Measurements from ENCODE around the gene WDR86. TPM values are rescaled to one million over a fixed set of nuclear protein-coding genes. Genes with fewer than 3 reads are reported as not detected.

The WDR86 gene
- total and polyA plus RNA-seq, 7 experiments from 2014 or later, result 0.24 to 9.7 (median 2.3) TPM; not detected in 3

DNA sequence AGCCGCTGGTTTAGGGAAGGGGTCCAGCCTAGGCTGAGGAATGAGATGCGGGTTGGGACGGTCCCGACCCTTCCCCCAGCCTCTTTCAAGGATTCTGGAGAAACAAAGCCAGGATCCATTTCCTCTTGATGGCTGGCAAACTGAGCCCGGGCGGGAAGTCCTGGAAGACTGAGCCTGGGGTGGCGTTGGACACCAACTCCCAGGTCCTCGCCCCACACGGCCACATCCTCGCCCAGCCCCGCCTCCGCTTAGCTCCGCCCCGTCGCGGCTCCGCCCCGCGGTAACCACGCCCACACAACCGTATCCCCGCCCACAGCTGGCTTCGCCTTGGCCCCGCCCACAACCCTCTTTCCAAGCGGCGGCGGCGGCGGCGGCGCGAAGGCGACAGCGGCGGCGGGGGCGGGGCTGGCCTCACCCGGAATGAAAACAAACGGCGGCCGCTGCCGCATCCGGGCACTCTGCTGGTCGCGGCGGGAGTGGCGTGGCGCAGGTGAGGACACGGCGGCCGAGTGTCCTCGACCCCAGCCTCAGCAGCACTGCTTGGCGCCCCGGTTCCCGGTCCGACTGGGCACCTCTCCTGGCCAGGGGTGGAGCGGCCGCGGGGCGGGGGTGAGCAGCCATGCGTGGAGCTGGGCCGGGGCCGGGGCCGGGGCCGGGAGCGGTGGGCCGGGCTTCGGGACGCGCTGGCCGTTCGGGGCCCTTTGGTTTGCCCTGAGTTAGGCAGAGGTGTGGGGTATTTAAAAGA, 68.3 kb downstream of the WDR86 start, which contains the start of gene NUB1:
TSS of gene NUB1 (plus strand) at position 456 of the 745 bp plus-strand sequence. CDS start 3,538 bp downstream, outside the sequence.
- ChIA-PET POLR2A (interaction anchor here (0.6 to 4.8 kb wide), 10 partner anchors 11 to 328 kb away, joined by 3 to 32 read pairs (median 4); partner anchors contain the start of gene ABCF2), CTCF (interaction anchor here (0.6 to 4.8 kb wide), 4 partner anchors 11 to 431 kb away, joined by 3 to 13 read pairs (median 4); no protein-coding TSS in a partner anchor)
- Mint-ChIP-seq H3K4me1 (peaks cover 10 to 44% (median 33%) of the 10 kb centered on the region in 7 donors), H3K27me3 (no peaks in the 10 kb centered on the region), H3K4me3 (peak within 1 kb of the TSS; percentile 84 to 91 (median 87)), H3K36me3 (peaks cover 5 to 18% (median 14%) of the 10 kb centered on the region in 5 donors), H3K27ac (peak within 1 kb of the TSS; percentile 83 to 96 (median 90)), H3K9me3 (peaks cover 0 to 14% (median 6%) of the 10 kb centered on the region in 11 donors)
- Histone ChIP-seq H3K4me3 (ENCODE audit: low read length) (peak within 1 kb of the TSS; percentile 84), H3K27ac (ENCODE audit: low read depth, low read length) (peak within 1 kb of the TSS; percentile 88), H3K4me1 (ENCODE audit: control insufficient read depth in 2 of 2, insufficient read depth in 2 of 2, low read length in 2 of 2) (peaks cover 19 to 21% of the 10 kb centered on the region in 2 donors), H3K27me3 (ENCODE audit: control insufficient read depth in 2 of 2, insufficient read depth in 2 of 2, low read length in 2 of 2) (no peaks in the 10 kb centered on the region), H3K36me3 (ENCODE audit: control insufficient read depth in 2 of 3, insufficient read depth in 3 of 3, low read length in 3 of 3) (peaks cover 7 to 14% (median 9%) of the 10 kb centered on the region in 3 experiments), H3K9me3 (ENCODE audit: control insufficient read depth in 2 of 3, low read length in 3 of 3) (no peaks in the 10 kb centered on the region)
- ATAC-seq (peak; percentile 98), DNase-seq (peak; percentile 79 to 99 (median 90))
- intact Hi-C loops (cut with micrococcal nuclease), result loop anchor here (1.0 to 10.0 kb wide), 9 partner anchors 9 to 964 kb away; partner anchors contain the start of genes ABCB8 (in 2 of the 2), ABCF2 (in 2 of the 2), ATG9B (in 1 of the 2) and FASTK (in 1 of the 2)

DNA sequence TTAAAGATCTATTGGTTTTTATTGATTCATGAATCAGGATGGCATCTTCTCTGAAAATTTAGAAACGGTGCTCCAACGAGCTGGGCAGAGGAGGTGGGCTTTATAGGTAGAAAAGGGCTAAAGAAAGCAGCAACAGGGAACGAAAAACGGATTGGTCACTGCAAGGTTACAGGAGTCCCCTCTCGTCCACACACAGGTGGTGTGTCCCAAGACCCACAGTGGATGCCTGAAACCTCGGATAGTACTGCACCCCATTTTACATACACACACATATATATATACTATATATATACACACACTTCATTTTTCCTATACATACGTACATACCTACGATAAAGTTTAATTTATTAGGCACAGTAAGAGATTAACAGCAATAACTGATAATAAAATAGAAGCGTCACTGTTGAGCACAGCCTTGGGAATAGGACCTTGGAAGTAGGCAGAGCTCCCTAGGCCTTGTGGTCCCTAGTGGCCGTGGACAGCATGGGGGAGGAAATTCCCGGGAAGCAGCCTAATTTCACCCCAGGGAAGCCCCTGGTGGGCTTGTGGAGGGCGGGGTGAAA, 69.0 kb downstream of the WDR86 start:
- peaks cover 5 to 12% (median 9%) of the 10 kb centered on the region in 5 donors for H3K36me3 Mint-ChIP-seq
- peaks cover 19 to 21% of the 10 kb centered on the region in 2 donors for H3K4me1 ChIP-seq (ENCODE audit: control insufficient read depth in 2 of 2, insufficient read depth in 2 of 2, low read length in 2 of 2)
- peak overlapping the region; percentile 83 to 96 (median 87) for H3K27ac Mint-ChIP-seq
- H3K36me3 ChIP-seq (ENCODE audit: control insufficient read depth in 2 of 3, insufficient read depth in 3 of 3, low read length in 3 of 3), result peaks cover 3 to 8% (median 7%) of the 10 kb centered on the region in 3 experiments
- H3K27me3 ChIP-seq (ENCODE audit: control insufficient read depth in 2 of 2, insufficient read depth in 2 of 2, low read length in 2 of 2), result no peaks in the 10 kb centered on the region
- ChIA-PET POLR2A (interaction anchor here (0.6 to 4.8 kb wide), 7 partner anchors 11 to 197 kb away, joined by 3 to 32 read pairs (median 4); partner anchors contain the start of gene ABCF2), CTCF (interaction anchor here (1.0 to 4.8 kb wide), 3 partner anchors 11 to 108 kb away, joined by 3 to 13 read pairs (median 6); no protein-coding TSS in a partner anchor)
- no peak for ATAC-seq
- H3K9me3 Mint-ChIP-seq, result peaks cover 0 to 14% (median 6%) of the 10 kb centered on the region in 11 donors
- no peaks in the 10 kb centered on the region for H3K9me3 ChIP-seq (ENCODE audit: control insufficient read depth in 2 of 3, low read length in 3 of 3)
- H3K27me3 Mint-ChIP-seq, result no peaks in the 10 kb centered on the region
- no peak overlapping the region for H3K4me3 ChIP-seq (ENCODE audit: low read length)
- peak overlapping the region; percentile 83 to 91 (median 86) for H3K4me3 Mint-ChIP-seq
- peak in 2 of 9 donors; percentile 1 to 5 for DNase-seq
- peaks cover 10 to 43% (median 29%) of the 10 kb centered on the region in 7 donors for H3K4me1 Mint-ChIP-seq
- H3K27ac ChIP-seq (ENCODE audit: low read depth, low read length), result peak overlapping the region; percentile 88
- intact Hi-C loops (cut with micrococcal nuclease), result loop anchor here (1.0 to 10.0 kb wide), 9 partner anchors 9 to 964 kb away; partner anchors contain the start of genes ABCB8 (in 2 of the 2), ABCF2 (in 2 of the 2), ATG9B (in 1 of the 2) and FASTK (in 1 of the 2)

DNA sequence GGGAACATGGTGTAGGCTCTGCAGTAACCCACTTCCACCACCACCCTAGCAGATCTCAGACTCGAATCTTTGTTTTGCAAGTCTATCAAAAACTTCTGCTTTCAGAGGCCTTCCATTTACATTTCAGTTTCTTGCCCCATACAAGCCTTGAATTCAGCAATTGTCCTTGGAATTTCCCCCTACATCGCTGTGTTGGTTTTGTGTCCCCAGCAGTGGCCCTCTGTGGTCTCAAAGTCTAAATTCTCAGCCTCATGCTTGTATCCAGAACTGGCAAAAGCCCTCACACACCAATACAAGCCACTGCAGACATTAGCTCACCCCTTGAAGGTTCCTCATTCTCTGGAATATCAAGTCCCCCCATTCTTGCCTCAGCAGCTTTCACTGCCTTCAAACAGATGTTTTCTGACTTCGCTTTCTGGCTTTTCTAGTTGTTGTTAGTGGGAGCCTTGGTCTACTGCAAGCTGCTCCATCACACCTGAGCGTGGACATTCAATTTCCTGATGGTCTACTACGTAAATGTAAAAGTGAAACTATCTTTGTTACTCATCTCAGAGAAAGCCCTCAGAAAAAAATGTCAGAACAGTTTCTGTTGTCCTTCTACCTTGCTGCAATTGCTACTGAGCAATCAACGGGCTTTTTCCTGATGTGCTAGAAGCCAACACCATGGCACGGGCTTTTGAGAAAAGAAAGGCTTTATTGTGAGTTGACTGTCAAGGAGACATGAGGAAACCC, 70.0 kb downstream of the WDR86 start:
- H3K27me3 Mint-ChIP-seq, result peaks cover 0 to 3% (median 0%) of the 10 kb centered on the region in 5 donors
- Histone ChIP-seq H3K27me3 (ENCODE audit: control insufficient read depth in 2 of 2, insufficient read depth in 2 of 2, low read length in 2 of 2) (no peaks in the 10 kb centered on the region), H3K36me3 (ENCODE audit: control insufficient read depth in 2 of 3, insufficient read depth in 3 of 3, low read length in 3 of 3) (no peaks in the 10 kb centered on the region), H3K4me3 (ENCODE audit: low read length) (peak overlapping the region; percentile 4), H3K27ac (ENCODE audit: low read depth, low read length) (peak overlapping the region; percentile 88), H3K9me3 (ENCODE audit: control insufficient read depth in 2 of 3, low read length in 3 of 3) (no peaks in the 10 kb centered on the region), H3K4me1 (ENCODE audit: control insufficient read depth in 2 of 2, insufficient read depth in 2 of 2, low read length in 2 of 2) (peaks cover 19 to 21% of the 10 kb centered on the region in 2 donors)
- POLR2A ChIA-PET, result interaction anchor here (1.5 to 4.8 kb wide), 3 partner anchors 12 to 113 kb away, joined by 5 to 32 read pairs (median 7); partner anchors contain the start of gene ABCF2
- DNase-seq (peak in 4 of 9 donors; percentile 17 to 33 (median 31)), ATAC-seq (no peak)
- intact Hi-C loops (cut with micrococcal nuclease), result loop anchor here (2.0 to 10.0 kb wide), 6 partner anchors 13 to 963 kb away; partner anchors contain the start of genes ABCB8 (in 1 of the 2), ATG9B (in 1 of the 2), FASTK (in 1 of the 2) and RHEB (in 1 of the 2)
- H3K9me3 Mint-ChIP-seq, result peaks cover 0 to 14% (median 6%) of the 10 kb centered on the region in 11 donors
- H3K4me1 Mint-ChIP-seq, result peaks cover 10 to 35% (median 25%) of the 10 kb centered on the region in 7 donors
- H3K36me3 Mint-ChIP-seq, result peaks cover 0 to 8% (median 5%) of the 10 kb centered on the region in 5 donors
- peak overlapping the region; percentile 67 to 91 (median 86) for H3K4me3 Mint-ChIP-seq
- CTCF ChIA-PET, result interaction anchor here (1.0 to 4.8 kb wide), 2 partner anchors 24 to 109 kb away, joined by 3 to 13 read pairs; no protein-coding TSS in a partner anchor
- H3K27ac Mint-ChIP-seq, result peak overlapping the region; percentile 83 to 96 (median 91)

GRCh38 chr7:151338809-151339208, 71.0 kb downstream of the WDR86 start:
- H3K27me3 ChIP-seq (ENCODE audit: control insufficient read depth in 2 of 2, insufficient read depth in 2 of 2, low read length in 2 of 2), result no peaks in the 10 kb centered on the region
- Mint-ChIP-seq H3K27ac (peak overlapping the region in 4 of 9 donors; percentile 6 to 87 (median 51)), H3K27me3 (peaks cover 0 to 4% (median 0%) of the 10 kb centered on the region in 5 donors), H3K4me3 (no peak overlapping the region), H3K36me3 (peaks cover 0 to 8% (median 5%) of the 10 kb centered on the region in 5 donors), H3K4me1 (peaks cover 10 to 35% (median 25%) of the 10 kb centered on the region in 7 donors), H3K9me3 (peaks cover 0 to 14% (median 6%) of the 10 kb centered on the region in 11 donors)
- intact Hi-C loops (cut with micrococcal nuclease), result loop anchor here in 1 of 2 donors (2.0 kb wide), 1 partner anchor 14 kb away; no protein-coding TSS in a partner anchor
- H3K4me3 ChIP-seq (ENCODE audit: low read length), result no peak overlapping the region
- POLR2A ChIA-PET, result no interaction called here
- no peaks in the 10 kb centered on the region for H3K36me3 ChIP-seq (ENCODE audit: control insufficient read depth in 2 of 3, insufficient read depth in 3 of 3, low read length in 3 of 3)
- ATAC-seq (no peak), DNase-seq (no peak)
- no peak overlapping the region for H3K27ac ChIP-seq (ENCODE audit: low read depth, low read length)
- CTCF ChIA-PET, result no interaction called here
- H3K9me3 ChIP-seq (ENCODE audit: control insufficient read depth in 2 of 3, low read length in 3 of 3), result no peaks in the 10 kb centered on the region
- H3K4me1 ChIP-seq (ENCODE audit: control insufficient read depth in 2 of 2, insufficient read depth in 2 of 2, low read length in 2 of 2), result peaks cover 19 to 21% of the 10 kb centered on the region in 2 donors

DNA sequence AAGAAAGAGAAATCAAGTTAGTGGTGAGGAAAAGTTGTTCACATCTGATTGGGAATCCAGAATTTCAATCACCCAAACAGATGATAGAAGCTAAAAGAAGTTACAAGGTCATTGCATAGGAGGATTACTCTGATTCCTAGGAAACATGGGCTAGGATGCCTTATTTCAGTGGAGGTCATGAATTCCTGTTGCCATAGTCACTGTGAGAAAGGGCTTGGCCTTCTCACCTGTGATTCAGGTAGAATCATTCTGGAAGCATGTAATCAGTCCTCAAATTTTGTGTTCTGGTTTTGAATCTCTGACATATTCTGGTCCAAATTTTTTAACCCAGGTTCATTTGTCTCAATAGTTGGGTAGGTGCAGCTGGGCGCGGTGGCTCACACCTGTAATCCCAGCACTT, 72.5 kb downstream of the WDR86 start:
- H3K36me3 Mint-ChIP-seq, result peaks cover 0 to 8% (median 5%) of the 10 kb centered on the region in 5 donors
- POLR2A ChIA-PET, result no interaction called here
- H3K36me3 ChIP-seq (ENCODE audit: control insufficient read depth in 2 of 3, insufficient read depth in 3 of 3, low read length in 3 of 3), result no peaks in the 10 kb centered on the region
- peaks cover 10 to 11% of the 10 kb centered on the region in 2 donors for H3K4me1 ChIP-seq (ENCODE audit: control insufficient read depth in 2 of 2, insufficient read depth in 2 of 2, low read length in 2 of 2)
- intact Hi-C loops (cut with micrococcal nuclease), result no loop called here
- no peak overlapping the region for H3K4me3 Mint-ChIP-seq
- DNase-seq (no peak), ATAC-seq (no peak)
- H3K4me3 ChIP-seq (ENCODE audit: low read length), result no peak overlapping the region
- H3K27ac Mint-ChIP-seq, result no peak overlapping the region
- peaks cover 0 to 4% (median 0%) of the 10 kb centered on the region in 5 donors for H3K27me3 Mint-ChIP-seq
- H3K9me3 ChIP-seq (ENCODE audit: control insufficient read depth in 2 of 3, low read length in 3 of 3), result no peaks in the 10 kb centered on the region
- CTCF ChIA-PET, result no interaction called here
- H3K27me3 ChIP-seq (ENCODE audit: control insufficient read depth in 2 of 2, insufficient read depth in 2 of 2, low read length in 2 of 2), result no peaks in the 10 kb centered on the region
- no peak overlapping the region for H3K27ac ChIP-seq (ENCODE audit: low read depth, low read length)
- H3K4me1 Mint-ChIP-seq, result peaks cover 10 to 23% (median 16%) of the 10 kb centered on the region in 7 donors
- peaks cover 0 to 14% (median 6%) of the 10 kb centered on the region in 11 donors for H3K9me3 Mint-ChIP-seq

Measured in naive thymus-derived CD4-positive, alpha-beta T cell (primary cell).